Endothelial cell of umbilical vein (primary cell): Measurements from ENCODE around the gene LPP. TPM values are rescaled to one million over a fixed set of nuclear protein-coding genes. Genes with fewer than 3 reads are reported as not detected.

Experiments
- BruUV-seq: library from RNA; stranded (reverse); fragments of 400-500 nt; replicated peaks from 2 replicates; lab custom pipeline; 2021; lab: Mats Ljungman, UMichigan
- CTCF ChIA-PET: fragments of 300-600, 350-600 bp; sonication (Branson Sonifier 250); formaldehyde crosslinking; loops from one replicate; lab custom pipeline; 2021; ENCODE audit warnings: antibody characterized with exemption, inconsistent platforms; lab: Charles Lee
- POLR2A ChIA-PET: fragments of 300-600, 350-600 bp; sonication (Branson Sonifier 250); formaldehyde crosslinking; loops from one replicate; lab custom pipeline; 2021; ENCODE audit warnings: antibody characterized with exemption, inconsistent platforms; lab: Charles Lee
- DNase-seq: peaks from one replicate; pipeline ENCODE4 v3.0.0-alpha.2; 2011; ENCODE audit warnings: low read depth, low spot score
- FAIRE-seq: peaks from 2 replicates; lab custom pipeline; 2011; peaks lifted over from hg19 to GRCh38; lab: Jason Lieb, UNC
- H2AFZ ChIP-seq: 2 replicates; pipeline ENCODE4 v1.6.0; 2012; ENCODE audit warnings: low read depth, low read length, control low read depth, inconsistent platforms
- H3K27ac ChIP-seq: 2 replicates; pipeline ENCODE4 v1.5.1; 2011; ENCODE audit warnings: low read depth, mild to moderate bottlenecking, control low read depth, low read length, moderate library complexity; ENCODE audit not compliant: insufficient read depth
- H3K27me3 ChIP-seq, 2 experiments: 2 replicates each; pipeline versions ENCODE4 v1.6.0 to v1.6.1; 2011; ENCODE audit warnings: low read length in 2 of 2, mixed read lengths in 1 of 2; ENCODE audit not compliant: control insufficient read depth in 2 of 2, insufficient read depth in 2 of 2
- H3K36me3 ChIP-seq, 2 experiments: 2 replicates in 1 of 2; 3 replicates in 1 of 2; pipeline ENCODE4 v1.5.1; 2011; ENCODE audit warnings: low read length in 2 of 2, mild to moderate bottlenecking in 1 of 2, moderate library complexity in 1 of 2; ENCODE audit not compliant: control insufficient read depth in 2 of 2, insufficient read depth in 2 of 2; ENCODE audit errors: extremely low read depth in 1 of 2
- H3K4me1 ChIP-seq: 3 replicates; pipeline ENCODE4 v1.5.1; 2011; ENCODE audit warnings: mild to moderate bottlenecking, low read length; ENCODE audit not compliant: control insufficient read depth, insufficient read depth; ENCODE audit errors: extremely low read depth
- H3K4me2 ChIP-seq: 2 replicates; pipeline ENCODE4 v1.6.1; 2011; ENCODE audit warnings: low read length, control low read depth, mixed read lengths; ENCODE audit not compliant: insufficient read depth
- H3K4me3 ChIP-seq, 3 experiments: fragments of 200-600 bp in 1 of 3; sonication (generic), shearing (Covaris generic) in 1 of 3; replicated peaks in 1 of 3; 2 replicates each; pipeline ENCODE4 v1.5.1; 2011 to 2016; ENCODE audit warnings: control low read depth in 3 of 3, low read length in 3 of 3, mild to moderate bottlenecking in 2 of 3, inconsistent platforms in 1 of 3, low read depth in 1 of 3, moderate library complexity in 1 of 3; ENCODE audit not compliant: insufficient read depth in 1 of 3
- H3K79me2 ChIP-seq: 2 replicates; pipeline ENCODE4 v1.6.0; 2012; ENCODE audit warnings: low read length, inconsistent platforms; ENCODE audit not compliant: control insufficient read depth, insufficient read depth
- H3K9ac ChIP-seq: replicated peaks from 2 replicates; pipeline ENCODE3; 2011; ENCODE audit warnings: low read length, control low read depth; ENCODE audit not compliant: insufficient read depth; ENCODE audit errors: extremely low read depth
- H3K9me1 ChIP-seq: replicated peaks from 3 replicates; pipeline ENCODE4 v1.6.0; 2011; ENCODE audit warnings: mild to moderate bottlenecking, low read length; ENCODE audit not compliant: control insufficient read depth, insufficient read depth; ENCODE audit errors: extremely low read depth
- H3K9me3 ChIP-seq: replicated peaks from 2 replicates; pipeline ENCODE4 v1.5.1; 2012; ENCODE audit warnings: low read length, inconsistent platforms; ENCODE audit not compliant: control insufficient read depth, insufficient read depth
- H4K20me1 ChIP-seq: replicated peaks from 2 replicates; pipeline ENCODE3; 2011; ENCODE audit warnings: mild to moderate bottlenecking, low read length; ENCODE audit not compliant: control insufficient read depth, insufficient read depth; ENCODE audit errors: extremely low read depth
- CTCF ChIP-seq, 2 donors: IDR thresholded peaks; 1 replicate in 1 of 2; 2 replicates in 1 of 2; pipeline ENCODE4 v1.5.1; 2011; ENCODE audit warnings: low read length in 2 of 2, mild to moderate bottlenecking in 2 of 2, moderate library complexity in 2 of 2, control low read depth in 1 of 2, inconsistent platforms in 1 of 2, low read depth in 1 of 2; ENCODE audit not compliant: insufficient read depth in 1 of 2; ENCODE audit errors: extremely low read depth in 1 of 2
- EZH2 ChIP-seq: IDR thresholded peaks from 2 replicates; pipeline ENCODE4 v1.6.1; 2012; ENCODE audit warnings: borderline replicate concordance, low read depth, mild to moderate bottlenecking, moderate library complexity, low read length, inconsistent platforms; ENCODE audit not compliant: severe bottlenecking
- FOS ChIP-seq: IDR thresholded peaks from 2 replicates; pipeline ENCODE4 v1.6.1; 2011; ENCODE audit warnings: mild to moderate bottlenecking, low read length, moderate library complexity, borderline replicate concordance; ENCODE audit not compliant: insufficient read depth
- GATA2 ChIP-seq: IDR thresholded peaks from 2 replicates; pipeline ENCODE4 v1.7.0; 2011; ENCODE audit warnings: low read depth, mild to moderate bottlenecking, moderate library complexity, mixed read lengths, low read length; ENCODE audit not compliant: insufficient read length, insufficient read depth
- JUN ChIP-seq: IDR thresholded peaks from 2 replicates; pipeline ENCODE4 v1.6.1; 2011; ENCODE audit warnings: borderline replicate concordance, low read depth; ENCODE audit not compliant: insufficient read length, insufficient read depth
- MAX ChIP-seq: IDR thresholded peaks from 2 replicates; pipeline ENCODE4 v1.6.1; 2011; ENCODE audit not compliant: insufficient read depth, insufficient read length
- MYC ChIP-seq: IDR thresholded peaks from one replicate; pipeline ENCODE4 v1.6.1; 2011; ENCODE audit warnings: mild to moderate bottlenecking, low read depth, low read length
- POLR2A ChIP-seq: IDR thresholded peaks from 2 replicates; pipeline ENCODE4 v1.6.1; 2012; ENCODE audit warnings: low read depth, mild to moderate bottlenecking, control low read depth, low read length
- POLR2AphosphoS5 ChIP-seq: IDR thresholded peaks from 2 replicates; pipeline ENCODE4 v1.6.1; 2012; ENCODE audit warnings: low read depth, mild to moderate bottlenecking, control low read depth, low read length, moderate library complexity; ENCODE audit not compliant: insufficient read depth
- dilution Hi-C: fragments of 300-500 bp; cut with MboI; formaldehyde crosslinking; loops from one replicate; pipeline ENCODE4 v1.15.0; 2019; ENCODE audit warnings: low sequenced_read_pairs; ENCODE audit not compliant: extremely low pct_ligation_motif_present
- intact Hi-C: fragments of 100-400 bp; cut with micrococcal nuclease; formaldehyde crosslinking; loops from one replicate; pipeline ENCODE4 v1.10.0; 2022
- polyA plus RNA-seq, 4 experiments: library from polyadenylated mRNA; depleted of rRNA in 3 of 4; stranded (reverse) in 3 of 4; unstranded in 1 of 4; fragments of >200 nt; gene quantifications; 2 replicates each; pipeline versions ENCODE4 v1.2.1 to v1.2.3, GENCODE V29; 2011 to 2012; ENCODE audit warnings: missing spikeins in 1 of 4
- total RNA-seq: library from RNA; stranded (reverse); gene quantifications from 2 replicates; pipeline ENCODE4 v1.2.3, GENCODE V29; 2021

Gene LPP
- total and polyA plus RNA-seq, 2 donors (not counting 3 experiments of a cell fraction or from before 2014, with no cell fraction given), result 16.9 to 153 TPM

GRCh38 chr3:188348435-188349244 lies 194.7 kb downstream of the LPP start:
- intact Hi-C loops, result loop anchor here (5.0 kb wide), 3 partner anchors 86 to 606 kb away; no protein-coding TSS in a partner anchor
- Histone ChIP-seq H3K4me1 (peaks cover 28% of the 10 kb centered on the region), H3K9me1 (no peaks in the 10 kb centered on the region), H3K4me2 (peak overlapping the region; percentile 58), H3K27ac (peak overlapping the region; percentile 62), H4K20me1 (no peaks in the 10 kb centered on the region), H3K36me3 (no peaks in the 10 kb centered on the region), H3K4me3 (no peak overlapping the region), H2AFZ (no peak overlapping the region), H3K9me3 (no peaks in the 10 kb centered on the region), H3K79me2 (no peaks in the 10 kb centered on the region), H3K27me3 (no peaks in the 10 kb centered on the region), H3K9ac (peak overlapping the region; percentile 8)
- POLR2A ChIA-PET, result no interaction called here
- peak; percentile 74 for FAIRE-seq
- dilution Hi-C loops, result no loop called here
- CTCF ChIA-PET, result interaction anchor here (1.8 kb wide), 1 partner anchor 601 kb away, joined by 5 read pairs; no protein-coding TSS in a partner anchor
- BruUV-seq, result no TSS peak
- no peak for TF ChIP-seq MAX
- no peak for TF ChIP-seq CTCF (IDR thresholded peaks at IDR 0.05; ENCODE audit: extremely low read depth in 1 of 2, insufficient read depth in 1 of 2, low read depth in 1 of 2, low read length in 2 of 2)
- TF ChIP-seq MYC, result no peak
- TF ChIP-seq EZH2, result no peak
- peak; percentile 26 for TF ChIP-seq FOS
- TF ChIP-seq POLR2AphosphoS5, result peak; percentile 58
- no peak for TF ChIP-seq POLR2A
- TF ChIP-seq GATA2, result peak; percentile 51
- no peak for TF ChIP-seq JUN
- peak; percentile 88 for DNase-seq
